Astrocyte (in vitro differentiated cells and primary cell): ENCODE results near the gene HBG2. TPM values are rescaled to one million over a fixed set of nuclear protein-coding genes. Genes with fewer than 3 reads are reported as not detected.

ENCODE experiments used
- DNase-seq: peaks from one replicate; pipeline ENCODE4 v3.0.0-alpha.2; 2010; ENCODE audit warnings: low read depth
- FAIRE-seq: peaks from 2 replicates; lab custom pipeline; 2011; peaks lifted over from hg19 to GRCh38; lab: Jason Lieb, UNC
- H2AFZ ChIP-seq: 2 replicates; pipeline ENCODE4 v1.6.0; 2012; ENCODE audit warnings: low read depth, low read length, inconsistent platforms
- H3K27ac ChIP-seq: 2 replicates; pipeline ENCODE4 v1.5.1; 2011; ENCODE audit warnings: low read depth, low read length, inconsistent platforms
- H3K27me3 ChIP-seq: 2 replicates; pipeline ENCODE4 v1.6.0; 2011; ENCODE audit warnings: low read length, inconsistent platforms; ENCODE audit not compliant: insufficient read depth
- H3K36me3 ChIP-seq: 2 replicates; pipeline ENCODE4 v1.5.1; 2011; ENCODE audit warnings: low read length, inconsistent platforms; ENCODE audit not compliant: insufficient read depth
- H3K4me1 ChIP-seq: 2 replicates; pipeline ENCODE4 v1.5.1; 2011; ENCODE audit warnings: low read length, inconsistent platforms; ENCODE audit not compliant: insufficient read depth
- H3K4me2 ChIP-seq: 2 replicates; pipeline ENCODE4 v1.6.0; 2012; ENCODE audit warnings: low read length, inconsistent platforms
- H3K4me3 ChIP-seq: 2 replicates; pipeline ENCODE4 v1.5.1; 2011; ENCODE audit warnings: low read depth, mild to moderate bottlenecking, low read length, inconsistent platforms; ENCODE audit not compliant: insufficient read depth
- H3K79me2 ChIP-seq: 2 replicates; pipeline ENCODE4 v1.6.0; 2012; ENCODE audit warnings: mild to moderate bottlenecking, low read length, inconsistent platforms; ENCODE audit not compliant: insufficient read depth
- H3K9ac ChIP-seq: 2 replicates; pipeline ENCODE4 v1.6.0; 2012; ENCODE audit warnings: mild to moderate bottlenecking, low read length, inconsistent platforms
- H3K9me3 ChIP-seq: 2 replicates; pipeline ENCODE4 v1.5.1; 2012; ENCODE audit warnings: low read depth, mild to moderate bottlenecking, low read length, inconsistent platforms; ENCODE audit not compliant: insufficient read depth
- H4K20me1 ChIP-seq: 2 replicates; pipeline ENCODE4 v1.6.0; 2012; ENCODE audit warnings: low read length, inconsistent platforms; ENCODE audit not compliant: insufficient read depth
- H3K27ac Mint-ChIP-seq: one replicate; pipeline ENCODE4 v1.8.0; 2021; ENCODE audit warnings: mild to moderate bottlenecking, mixed read lengths; ENCODE audit not compliant: unreplicated experiment
- H3K27me3 Mint-ChIP-seq: one replicate; pipeline ENCODE4 v1.8.0; 2021; ENCODE audit warnings: low read depth, mixed read lengths; ENCODE audit not compliant: unreplicated experiment
- H3K36me3 Mint-ChIP-seq: one replicate; pipeline ENCODE4 v1.8.0; 2021; ENCODE audit warnings: low read depth, mixed read lengths; ENCODE audit not compliant: unreplicated experiment
- H3K4me1 Mint-ChIP-seq: one replicate; pipeline ENCODE4 v1.8.0; 2021; ENCODE audit warnings: low read depth, mixed read lengths; ENCODE audit not compliant: unreplicated experiment
- H3K4me3 Mint-ChIP-seq: one replicate; pipeline ENCODE4 v1.8.0; 2021; ENCODE audit warnings: mild to moderate bottlenecking, moderate library complexity, mixed read lengths; ENCODE audit not compliant: unreplicated experiment
- H3K9me3 Mint-ChIP-seq: one replicate; pipeline ENCODE4 v1.8.0; 2021; ENCODE audit warnings: mild to moderate bottlenecking, mixed read lengths; ENCODE audit not compliant: unreplicated experiment
- EZH2 ChIP-seq: IDR thresholded peaks from 2 replicates; pipeline ENCODE4 v1.6.1; 2012; ENCODE audit warnings: mild to moderate bottlenecking, low read length, inconsistent platforms; ENCODE audit not compliant: insufficient read depth
- total RNA-seq: library from RNA; stranded (reverse); gene quantifications from 2 replicates; pipeline ENCODE4 v1.2.1, GENCODE V29; 2021
- TF ChIP-seq, protein P1 (sequence below): IDR thresholded peaks from 2 replicates; pipeline ENCODE4 v1.5.1; 2011; ENCODE audit warnings: low read depth, mild to moderate bottlenecking, inconsistent platforms, low read length, moderate library complexity; ENCODE audit not compliant: insufficient read depth

HBG2 gene
- total RNA-seq, 1 donor from 2014 or later = not detected

DNA sequence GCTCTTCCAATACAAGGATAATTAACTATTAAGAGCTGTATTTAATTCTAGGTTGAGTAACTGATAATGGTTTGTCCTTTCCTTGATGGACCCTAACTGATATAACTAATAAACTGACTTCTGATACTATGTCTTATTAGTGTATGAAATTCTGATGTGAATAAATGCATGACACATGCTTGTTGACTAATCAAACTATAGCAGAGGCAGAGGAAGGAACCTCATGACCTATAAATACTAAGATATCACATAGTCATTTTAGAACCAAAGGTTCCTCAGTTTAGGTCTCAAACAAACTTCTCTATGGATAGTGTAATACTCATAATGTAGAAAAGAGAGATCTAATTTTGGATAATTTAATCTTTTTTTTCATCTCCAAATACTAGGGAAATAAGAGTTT, 15.5 kb downstream of the HBG2 start:
- Histone ChIP-seq H3K9ac (no peak overlapping the region), H3K4me1 (no peaks in the 10 kb centered on the region), H3K79me2 (no peaks in the 10 kb centered on the region), H3K9me3 (no peaks in the 10 kb centered on the region), H3K27me3 (no peaks in the 10 kb centered on the region), H3K4me2 (no peak overlapping the region), H3K27ac (no peak overlapping the region), H3K4me3 (no peak overlapping the region), H2AFZ (no peak overlapping the region), H3K36me3 (no peaks in the 10 kb centered on the region), H4K20me1 (no peaks in the 10 kb centered on the region)
- H3K4me1 Mint-ChIP-seq = peaks cover 6% of the 10 kb centered on the region
- FAIRE-seq (no peak), DNase-seq (no peak)
- TF ChIP-seq EZH2 = no peak
- H3K36me3 Mint-ChIP-seq = no peaks in the 10 kb centered on the region
- H3K4me3 Mint-ChIP-seq = no peak overlapping the region
- H3K27me3 Mint-ChIP-seq = peaks cover 1% of the 10 kb centered on the region
- no peaks in the 10 kb centered on the region for H3K9me3 Mint-ChIP-seq
- no peak overlapping the region for H3K27ac Mint-ChIP-seq

DNA sequence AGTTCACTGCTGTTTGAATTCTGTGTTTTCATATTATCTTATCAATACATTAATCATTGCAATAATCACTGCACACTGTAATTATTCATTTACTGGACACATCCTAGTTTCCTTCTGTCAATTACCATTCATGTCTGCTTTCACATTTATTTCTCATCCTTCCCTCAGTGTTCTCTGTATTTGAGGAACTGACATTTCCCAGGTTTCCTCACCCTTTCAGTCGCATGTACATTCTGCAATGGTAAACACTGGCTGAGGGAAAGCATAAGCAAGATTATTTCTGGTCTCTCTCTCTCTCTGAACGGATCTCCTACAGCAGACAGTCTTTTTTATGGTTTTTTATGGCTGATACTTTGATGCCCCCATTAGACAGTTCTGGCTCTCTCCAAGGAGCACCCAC, 16.1 kb downstream of the HBG2 start:
- H3K4me1 Mint-ChIP-seq = peaks cover 6% of the 10 kb centered on the region
- no peak for TF ChIP-seq EZH2
- TF ChIP-seq, protein P1, sequence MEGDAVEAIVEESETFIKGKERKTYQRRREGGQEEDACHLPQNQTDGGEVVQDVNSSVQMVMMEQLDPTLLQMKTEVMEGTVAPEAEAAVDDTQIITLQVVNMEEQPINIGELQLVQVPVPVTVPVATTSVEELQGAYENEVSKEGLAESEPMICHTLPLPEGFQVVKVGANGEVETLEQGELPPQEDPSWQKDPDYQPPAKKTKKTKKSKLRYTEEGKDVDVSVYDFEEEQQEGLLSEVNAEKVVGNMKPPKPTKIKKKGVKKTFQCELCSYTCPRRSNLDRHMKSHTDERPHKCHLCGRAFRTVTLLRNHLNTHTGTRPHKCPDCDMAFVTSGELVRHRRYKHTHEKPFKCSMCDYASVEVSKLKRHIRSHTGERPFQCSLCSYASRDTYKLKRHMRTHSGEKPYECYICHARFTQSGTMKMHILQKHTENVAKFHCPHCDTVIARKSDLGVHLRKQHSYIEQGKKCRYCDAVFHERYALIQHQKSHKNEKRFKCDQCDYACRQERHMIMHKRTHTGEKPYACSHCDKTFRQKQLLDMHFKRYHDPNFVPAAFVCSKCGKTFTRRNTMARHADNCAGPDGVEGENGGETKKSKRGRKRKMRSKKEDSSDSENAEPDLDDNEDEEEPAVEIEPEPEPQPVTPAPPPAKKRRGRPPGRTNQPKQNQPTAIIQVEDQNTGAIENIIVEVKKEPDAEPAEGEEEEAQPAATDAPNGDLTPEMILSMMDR = no peak

DNA sequence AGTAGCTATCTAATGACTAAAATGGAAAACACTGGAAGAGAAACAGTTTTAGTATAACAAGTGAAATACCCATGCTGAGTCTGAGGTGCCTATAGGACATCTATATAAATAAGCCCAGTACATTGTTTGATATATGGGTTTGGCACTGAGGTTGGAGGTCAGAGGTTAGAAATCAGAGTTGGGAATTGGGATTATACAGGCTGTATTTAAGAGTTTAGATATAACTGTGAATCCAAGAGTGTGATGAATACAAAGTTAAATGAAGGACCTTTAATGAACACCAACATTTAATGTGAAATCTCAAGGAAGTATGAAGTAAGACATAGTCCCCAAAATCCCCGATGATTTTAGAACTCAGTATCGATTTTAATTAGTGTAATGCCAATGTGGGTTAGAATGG, 17.2 kb downstream of the HBG2 start:
- H4K20me1 ChIP-seq = no peaks in the 10 kb centered on the region
- no peak overlapping the region for H2AFZ ChIP-seq
- no peak overlapping the region for H3K9ac ChIP-seq
- FAIRE-seq = no peak
- no peak overlapping the region for H3K27ac ChIP-seq
- no peak overlapping the region for H3K4me2 ChIP-seq
- no peak for DNase-seq
- H3K79me2 ChIP-seq = no peaks in the 10 kb centered on the region
- H3K4me1 ChIP-seq = no peaks in the 10 kb centered on the region
- no peaks in the 10 kb centered on the region for H3K36me3 Mint-ChIP-seq
- H3K27me3 ChIP-seq = no peaks in the 10 kb centered on the region
- no peaks in the 10 kb centered on the region for H3K9me3 Mint-ChIP-seq
- no peaks in the 10 kb centered on the region for H3K9me3 ChIP-seq
- no peak overlapping the region for H3K27ac Mint-ChIP-seq
- H3K36me3 ChIP-seq = no peaks in the 10 kb centered on the region
- TF ChIP-seq EZH2 = no peak
- TF ChIP-seq, protein P1 = no peak
- no peak overlapping the region for H3K4me3 Mint-ChIP-seq
- no peak overlapping the region for H3K4me3 ChIP-seq
- peaks cover 6% of the 10 kb centered on the region for H3K4me1 Mint-ChIP-seq
- H3K27me3 Mint-ChIP-seq = peaks cover 1% of the 10 kb centered on the region

More for the DNA sequence above, 16.1 kb downstream of the HBG2 start:
- H3K27ac ChIP-seq = no peak overlapping the region
- no peak for FAIRE-seq
- Mint-ChIP-seq H3K27me3 (peaks cover 1% of the 10 kb centered on the region), H3K9me3 (no peaks in the 10 kb centered on the region), H3K4me3 (no peak overlapping the region), H3K36me3 (no peaks in the 10 kb centered on the region), H3K27ac (no peak overlapping the region)
- H3K4me3 ChIP-seq = no peak overlapping the region
- no peak overlapping the region for H3K4me2 ChIP-seq
- H3K27me3 ChIP-seq = no peaks in the 10 kb centered on the region
- H3K79me2 ChIP-seq = no peaks in the 10 kb centered on the region
- no peak for DNase-seq
- H3K9ac ChIP-seq = no peak overlapping the region
- H3K9me3 ChIP-seq = no peaks in the 10 kb centered on the region
- H4K20me1 ChIP-seq = no peaks in the 10 kb centered on the region
- H3K4me1 ChIP-seq = no peaks in the 10 kb centered on the region
- H3K36me3 ChIP-seq = no peaks in the 10 kb centered on the region
- no peak overlapping the region for H2AFZ ChIP-seq
